Kidney (tissue), 14 donors: ENCODE measurements around the gene NEMF. TPM values are rescaled to one million over a fixed set of nuclear protein-coding genes. Genes with fewer than 3 reads are reported as not detected.
A peak's percentile ranks its signal among the peaks of the same experiment; 100 is the strongest.
"Not testable (repeated sequence)": the region's sequence is repeated elsewhere in the genome, so short reads cannot be mapped to it uniquely, and the experiment has no call there.

Experiments
- DNase-seq, 5 donors: peaks; one replicate each; pipeline ENCODE4 v3.0.0-alpha.2; 2013 to 2020
- FAIRE-seq: peaks from 2 replicates; lab custom pipeline; 2012; peaks lifted over from hg19 to GRCh38; lab: Jason Lieb, UNC
- H3K27ac ChIP-seq, 2 donors: one replicate each; pipeline ENCODE4 v1.7.0; 2013; ENCODE audit warnings: low read depth in 2 of 2, low read length in 2 of 2, inconsistent platforms in 1 of 2
- H3K27me3 ChIP-seq: one replicate; pipeline ENCODE4 v1.7.1; 2013; ENCODE audit warnings: low read length, inconsistent platforms; ENCODE audit not compliant: control insufficient read depth, insufficient read depth
- H3K36me3 ChIP-seq, 3 donors: one replicate each; pipeline versions ENCODE4 v1.7.0 to v1.7.1; 2013; ENCODE audit warnings: low read length in 3 of 3, control low read depth in 1 of 3, inconsistent platforms in 1 of 3; ENCODE audit not compliant: insufficient read depth in 3 of 3, control insufficient read depth in 2 of 3
- H3K4me1 ChIP-seq, 3 donors: one replicate each; pipeline versions ENCODE4 v1.7.0 to v1.7.1; 2013; ENCODE audit warnings: low read length in 3 of 3, inconsistent platforms in 1 of 3, low read depth in 1 of 3; ENCODE audit not compliant: control insufficient read depth in 2 of 3, insufficient read depth in 2 of 3
- H3K4me3 ChIP-seq, 3 donors: one replicate each; pipeline versions ENCODE4 v1.7.0 to v1.8.1; 2013; ENCODE audit warnings: low read length in 3 of 3, control low read depth in 1 of 3, inconsistent platforms in 1 of 3
- H3K9ac ChIP-seq, 3 donors: one replicate each; pipeline versions ENCODE4 v1.7.0 to v1.7.1; 2013; ENCODE audit warnings: low read length in 3 of 3, control low read depth in 1 of 3, inconsistent platforms in 1 of 3
- H3K9me3 ChIP-seq, 3 donors: one replicate each; pipeline versions ENCODE4 v1.7.0 to v1.7.1; 2013; ENCODE audit warnings: low read length in 3 of 3, control low read depth in 1 of 3, inconsistent platforms in 1 of 3; ENCODE audit not compliant: control insufficient read depth in 2 of 3, insufficient read depth in 1 of 3
- intact Hi-C: fragments of 100-400 bp; cut with DNase I; formaldehyde crosslinking; loops from one replicate; pipeline ENCODE4 v1.11.1; 2022
- polyA plus RNA-seq: library from polyadenylated mRNA; stranded (reverse); fragments of 350-450 nt; fragmentation: Illumina TruSeq; extraction: RNeasy Lipid Tissue Mini Kit (QIAGEN cat#74804); gene quantifications from one replicate; pipeline ENCODE4 v1.2.3, GENCODE V29; 2014; ENCODE audit warnings: low read depth, low replicate concordance; ENCODE audit not compliant: insufficient read depth
- total RNA-seq: library from RNA; stranded (reverse); fragmentation: NEBNext Ultra II Directional; extraction: Animal tissue kit (Norgen Biotek cat#: 25700); gene quantifications from one replicate; pipeline ENCODE4 v1.2.1, GENCODE V29; 2021
- TF ChIP-seq, protein P1 (sequence below): IDR thresholded peaks from 3 replicates; pipeline ENCODE4 v1.5.1; 2012; ENCODE audit warnings: mild to moderate bottlenecking, moderate library complexity, borderline replicate concordance; ENCODE audit not compliant: insufficient read depth; ENCODE audit errors: extremely low read depth
- donor health status: control.
- donor health status: control.
- donor health status: control.
- donor health status: control.
- donor health status: control.
- donor health status: DM: yes; HTN: yes; CAD: no.
- donor health status: Normal renal cell carcinoma (clear cell type).

The NEMF gene
- total and polyA plus RNA-seq, 2 donors from 2014 or later = 26.1 to 79.9 TPM

DNA sequence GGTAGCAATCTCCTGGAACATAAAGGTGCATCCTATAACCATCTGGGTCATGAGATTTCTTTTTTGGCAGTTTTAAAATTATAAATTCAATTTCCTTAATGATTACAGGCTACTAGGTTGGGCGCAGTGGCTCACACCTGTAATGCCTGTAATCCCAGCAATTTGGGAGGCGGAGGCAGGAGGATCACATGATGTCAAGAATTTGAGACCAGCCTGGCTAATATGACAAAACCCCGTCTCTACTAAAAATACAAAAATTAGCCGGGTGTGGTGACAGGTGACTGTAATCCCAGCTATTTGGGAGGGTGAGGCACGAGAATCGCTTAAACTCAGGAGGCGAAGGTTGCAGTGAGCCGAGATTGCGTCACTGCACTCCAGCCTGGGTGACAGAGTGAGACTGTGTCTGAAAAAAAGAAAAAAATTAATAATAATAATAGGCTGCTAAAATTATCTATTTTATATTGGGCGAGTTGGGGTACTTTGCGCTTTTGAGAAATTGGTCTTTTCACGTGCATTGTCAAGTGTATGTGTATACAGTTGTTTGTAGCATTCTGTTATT is 23.1 kb upstream of the NEMF start:
- intact Hi-C loops = no loop called here
- H3K4me1 ChIP-seq = peaks cover 0 to 6% (median 2%) of the 10 kb centered on the region in 3 donors
- no peak overlapping the region for H3K4me3 ChIP-seq
- H3K9me3 ChIP-seq = no peaks in the 10 kb centered on the region
- DNase-seq (no peak), FAIRE-seq (no peak)
- no peaks in the 10 kb centered on the region for H3K27me3 ChIP-seq
- H3K9ac ChIP-seq = no peak overlapping the region
- no peaks in the 10 kb centered on the region for H3K36me3 ChIP-seq
- TF ChIP-seq, protein P1, sequence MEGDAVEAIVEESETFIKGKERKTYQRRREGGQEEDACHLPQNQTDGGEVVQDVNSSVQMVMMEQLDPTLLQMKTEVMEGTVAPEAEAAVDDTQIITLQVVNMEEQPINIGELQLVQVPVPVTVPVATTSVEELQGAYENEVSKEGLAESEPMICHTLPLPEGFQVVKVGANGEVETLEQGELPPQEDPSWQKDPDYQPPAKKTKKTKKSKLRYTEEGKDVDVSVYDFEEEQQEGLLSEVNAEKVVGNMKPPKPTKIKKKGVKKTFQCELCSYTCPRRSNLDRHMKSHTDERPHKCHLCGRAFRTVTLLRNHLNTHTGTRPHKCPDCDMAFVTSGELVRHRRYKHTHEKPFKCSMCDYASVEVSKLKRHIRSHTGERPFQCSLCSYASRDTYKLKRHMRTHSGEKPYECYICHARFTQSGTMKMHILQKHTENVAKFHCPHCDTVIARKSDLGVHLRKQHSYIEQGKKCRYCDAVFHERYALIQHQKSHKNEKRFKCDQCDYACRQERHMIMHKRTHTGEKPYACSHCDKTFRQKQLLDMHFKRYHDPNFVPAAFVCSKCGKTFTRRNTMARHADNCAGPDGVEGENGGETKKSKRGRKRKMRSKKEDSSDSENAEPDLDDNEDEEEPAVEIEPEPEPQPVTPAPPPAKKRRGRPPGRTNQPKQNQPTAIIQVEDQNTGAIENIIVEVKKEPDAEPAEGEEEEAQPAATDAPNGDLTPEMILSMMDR = no peak
- no peak overlapping the region for H3K27ac ChIP-seq

DNA sequence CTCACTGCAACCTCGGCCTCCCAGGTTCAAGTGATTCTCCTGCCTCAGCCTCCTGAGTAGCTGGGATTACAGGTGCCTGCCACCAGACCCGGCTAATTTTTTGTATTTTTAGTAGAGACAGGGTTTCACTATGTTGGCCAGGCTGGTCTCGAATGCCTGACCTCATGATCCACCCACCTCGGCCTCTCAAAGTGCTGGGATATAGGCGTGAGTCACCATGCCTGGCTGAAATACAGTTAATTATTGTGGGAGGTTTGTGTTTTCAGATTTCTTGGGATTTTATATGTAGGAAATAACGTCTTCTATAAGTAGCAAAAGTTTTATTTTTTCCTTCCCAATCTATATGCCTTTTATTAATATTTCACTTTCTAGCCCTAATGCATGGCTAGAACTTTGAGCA is 21.0 kb upstream of the NEMF start:
- H3K27ac ChIP-seq, FAIRE-seq, DNase-seq, H3K27me3 ChIP-seq, H3K9ac ChIP-seq, intact Hi-C loops, H3K4me1 ChIP-seq, H3K36me3 ChIP-seq, H3K4me3 ChIP-seq, H3K9me3 ChIP-seq: not testable (repeated sequence)

DNA sequence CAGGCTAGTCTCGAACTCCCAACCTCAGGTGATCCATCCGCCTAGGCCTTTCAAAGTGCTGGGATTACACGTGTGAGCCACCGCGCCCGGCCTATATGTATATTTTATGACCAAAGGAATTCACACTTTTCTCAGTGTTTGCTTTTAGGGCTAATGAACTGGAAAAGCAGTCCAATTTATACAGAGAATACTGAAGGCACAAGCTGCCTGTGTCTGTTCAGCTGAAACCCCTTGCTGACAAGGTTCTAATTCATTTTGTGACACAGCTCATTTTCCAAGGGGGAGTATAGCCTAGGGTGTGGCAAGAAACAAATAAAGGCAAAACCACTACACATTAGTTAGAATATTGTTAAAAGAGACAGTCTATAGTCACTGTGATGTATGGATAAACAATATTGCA is 18.3 kb upstream of the NEMF start:
- peaks cover 0 to 6% (median 0%) of the 10 kb centered on the region in 3 donors for H3K4me1 ChIP-seq
- H3K36me3 ChIP-seq = no peaks in the 10 kb centered on the region
- no peaks in the 10 kb centered on the region for H3K27me3 ChIP-seq
- H3K9me3 ChIP-seq = no peaks in the 10 kb centered on the region
- FAIRE-seq (no peak), DNase-seq (peak in 1 of 5 donors; percentile 19)
- intact Hi-C loops = no loop called here
- no peak overlapping the region for H3K4me3 ChIP-seq
- no peak overlapping the region for H3K27ac ChIP-seq
- TF ChIP-seq, protein P1 = no peak
- H3K9ac ChIP-seq = no peak overlapping the region

DNA sequence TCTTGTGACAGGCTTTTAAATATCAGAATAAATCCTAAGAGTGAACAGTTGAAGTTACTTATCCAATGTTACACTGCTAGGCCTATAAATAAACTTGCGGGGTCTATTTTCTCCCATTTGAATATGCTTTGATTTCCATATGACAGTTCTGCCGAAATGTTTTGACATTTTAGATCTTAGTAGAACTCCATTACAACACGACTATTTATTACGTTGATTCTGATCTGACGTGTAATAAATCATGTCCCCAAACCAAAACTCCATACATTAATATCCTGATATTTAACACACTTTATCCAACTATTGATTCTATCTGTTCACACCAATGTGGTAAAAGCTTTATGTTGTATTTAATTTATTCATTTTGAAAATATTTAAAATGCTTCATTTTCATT is 16.1 kb upstream of the NEMF start:
- Histone ChIP-seq H3K9ac (peak overlapping the region; percentile 76 to 78 (median 77)), H3K4me3 (peak overlapping the region; percentile 72 to 86 (median 83)), H3K27me3 (no peaks in the 10 kb centered on the region), H3K36me3 (no peaks in the 10 kb centered on the region), H3K4me1 (peaks cover 3 to 8% (median 8%) of the 10 kb centered on the region in 3 donors), H3K9me3 (no peaks in the 10 kb centered on the region), H3K27ac (peak overlapping the region; percentile 74 to 82)
- TF ChIP-seq, protein P1 = no peak
- FAIRE-seq (no peak), DNase-seq (no peak)
- intact Hi-C loops = no loop called here
